ENCODE results near the gene CSNK1G1. TPM values are rescaled to one million over a fixed set of nuclear protein-coding genes. Genes with fewer than 3 reads are reported as not detected.
"Not testable (repeated sequence)": the region's sequence is repeated elsewhere in the genome, so short reads cannot be mapped to it uniquely, and the experiment has no call there.

Gene CSNK1G1
- 10 to 100 TPM; 24.9 to 25.4 TPM for total RNA-seq
- polyA plus RNA-seq, result 10 to 100 TPM; 14.8 to 16.6 (median 16.4) TPM
- 36.2 to 53.9 (median 47.3) reads per million in 6 experiments for total RNA-seq

GRCh38 chr15:64355944-64356709 lies at the start of gene CSNK1G1:
CSNK1G1 (minus strand) TSS chr15:64356173; CDS start chr15:64300499, 55,674 bp downstream.
- peak within 1 kb of the TSS; percentile 79 to 96 (median 93) for H3K27ac Mint-ChIP-seq
- DNase-seq, result peak; percentile 87 to 96 (median 93)
- H3K27me3 Mint-ChIP-seq, result no peaks in the 10 kb centered on the region
- ATAC-seq, result peak; percentile 97 to 98
- POLR2A ChIA-PET, result interaction anchor here (1.9 kb wide), 1 partner anchor 31 kb away, joined by 9 read pairs; the partner anchor contains the start of gene TRIP4
- peaks cover 13 to 24% (median 20%) of the 10 kb centered on the region in 4 donors for H3K4me1 Mint-ChIP-seq
- peak within 1 kb of the TSS; percentile 91 to 98 (median 94) for H3K4me3 Mint-ChIP-seq
- H3K9me3 Mint-ChIP-seq, result no peaks in the 10 kb centered on the region
- H3K36me3 Mint-ChIP-seq, result peaks cover 0 to 6% (median 0%) of the 10 kb centered on the region in 3 donors

- Mint-ChIP-seq H3K27me3 (no peaks in the 10 kb centered on the region), H3K27ac (peak overlapping the region in 1 of 10 donors; percentile 20), H3K9me3 (no peaks in the 10 kb centered on the region), H3K4me1 (no peaks in the 10 kb centered on the region), H3K36me3 (peaks cover 8 to 91% (median 20%) of the 10 kb centered on the region in 3 donors), H3K4me3 (no peak overlapping the region)
- ATAC-seq (no peak), DNase-seq (no peak)
- POLR2A ChIA-PET, result no interaction called here
Observed at GRCh38 chr15:64400583-64400982, 44.6 kb upstream of the CSNK1G1 start.

GRCh38 chr15:64398575-64398974 lies 42.6 kb upstream of the CSNK1G1 start:
- no peaks in the 10 kb centered on the region for H3K9me3 Mint-ChIP-seq
- peaks cover 8 to 92% (median 18%) of the 10 kb centered on the region in 3 donors for H3K36me3 Mint-ChIP-seq
- H3K4me1 Mint-ChIP-seq, result peaks cover 0 to 8% (median under 1%) of the 10 kb centered on the region in 4 donors
- H3K27me3 Mint-ChIP-seq, result no peaks in the 10 kb centered on the region
- POLR2A ChIA-PET, result interaction anchor here (0.6 to 0.7 kb wide), 2 partner anchors 10 to 28 kb away, joined by 4 to 5 read pairs; no protein-coding TSS in a partner anchor
- no peak for DNase-seq
- no peak for ATAC-seq
- H3K27ac Mint-ChIP-seq, result no peak overlapping the region
- no peak overlapping the region for H3K4me3 Mint-ChIP-seq

- Mint-ChIP-seq H3K4me3 (no peak overlapping the region), H3K9me3 (no peaks in the 10 kb centered on the region), H3K4me1 (peaks cover 0 to 11% (median 2%) of the 10 kb centered on the region in 4 donors), H3K27ac (peak overlapping the region in 1 of 10 donors; percentile 6), H3K36me3 (peaks cover 8 to 81% (median 18%) of the 10 kb centered on the region in 3 donors), H3K27me3 (no peaks in the 10 kb centered on the region)
- ATAC-seq (no peak), DNase-seq (no peak)
- POLR2A ChIA-PET, result interaction anchor here (1.0 kb wide), 1 partner anchor 9 kb away, joined by 3 read pairs; the partner anchor contains the start of gene TRIP4
Observed at GRCh38 chr15:64396789-64397188, 40.8 kb upstream of the CSNK1G1 start.

GRCh38 chr15:64392471-64392870 lies 36.5 kb upstream of the CSNK1G1 start:
- ATAC-seq, result not testable (repeated sequence)
- H3K36me3 Mint-ChIP-seq, result peaks cover 5 to 42% (median 12%) of the 10 kb centered on the region in 3 donors
- H3K4me3 Mint-ChIP-seq, result peak overlapping the region in 1 of 10 donors; percentile 38

GRCh38 chr15:64389036-64389435 lies 33.1 kb upstream of the CSNK1G1 start:
- Mint-ChIP-seq H3K9me3 (no peaks in the 10 kb centered on the region), H3K27ac (peak overlapping the region in 7 of 10 donors; percentile 15 to 72 (median 56)), H3K4me3 (peak overlapping the region; percentile 50 to 100 (median 80)), H3K4me1 (peaks cover 11 to 28% (median 20%) of the 10 kb centered on the region in 4 donors), H3K36me3 (peaks cover 0 to 12% (median 4%) of the 10 kb centered on the region in 3 donors), H3K27me3 (no peaks in the 10 kb centered on the region)
- DNase-seq (no peak), ATAC-seq (no peak)
- POLR2A ChIA-PET, result no interaction called here

More at GRCh38 chr15:64392471-64392870, 36.5 kb upstream of the CSNK1G1 start:
- Mint-ChIP-seq H3K4me1 (peaks cover 10 to 29% (median 19%) of the 10 kb centered on the region in 4 donors), H3K27ac (peak overlapping the region in 4 of 10 donors; percentile 9 to 90 (median 38))
- H3K27me3 Mint-ChIP-seq, H3K9me3 Mint-ChIP-seq, POLR2A ChIA-PET, DNase-seq: not testable (repeated sequence)

- H3K4me1 Mint-ChIP-seq, result peaks cover 11 to 22% (median 20%) of the 10 kb centered on the region in 4 donors
- H3K9me3 Mint-ChIP-seq, result no peaks in the 10 kb centered on the region
- H3K36me3 Mint-ChIP-seq, result peaks cover 0 to 4% (median 4%) of the 10 kb centered on the region in 3 donors
- H3K27me3 Mint-ChIP-seq, result no peaks in the 10 kb centered on the region
- POLR2A ChIA-PET, result interaction anchor here (0.6 to 1.9 kb wide), 14 partner anchors 9 to 506 kb away, joined by 3 to 32 read pairs (median 4); partner anchors contain the start of genes CIAO2A, CSNK1G1 and PPIB
- peak within 1 kb of the TSS; percentile 89 to 100 (median 99) for H3K4me3 Mint-ChIP-seq
- peak within 1 kb of the TSS; percentile 93 to 97 (median 95) for H3K27ac Mint-ChIP-seq
- DNase-seq, result peak; percentile 88 to 97 (median 96)
- peak; percentile 98 to 99 for ATAC-seq
Observed at GRCh38 chr15:64387562-64388168, 31.7 kb upstream of the CSNK1G1 start, which contains the start of gene TRIP4. TRIP4 (plus strand) TSS chr15:64387836; CDS start chr15:64387864, 28 bp downstream.

GRCh38 chr15:64386291-64386690 lies 30.3 kb upstream of the CSNK1G1 start:
- Mint-ChIP-seq H3K27ac (no peak overlapping the region), H3K9me3 (no peaks in the 10 kb centered on the region), H3K36me3 (peaks cover 0 to 4% (median 2%) of the 10 kb centered on the region in 3 donors), H3K4me1 (peaks cover 16 to 27% (median 26%) of the 10 kb centered on the region in 4 donors), H3K27me3 (no peaks in the 10 kb centered on the region), H3K4me3 (peak overlapping the region in 2 of 10 donors; percentile 26 to 39)
- ATAC-seq (no peak), DNase-seq (no peak)
- POLR2A ChIA-PET, result interaction anchor here (0.6 kb wide), 1 partner anchor 56 kb away, joined by 3 read pairs; no protein-coding TSS in a partner anchor

GRCh38 chr15:64383760-64384159 lies 27.8 kb upstream of the CSNK1G1 start:
- no peak overlapping the region for H3K4me3 Mint-ChIP-seq
- no peaks in the 10 kb centered on the region for H3K27me3 Mint-ChIP-seq
- no peak for DNase-seq
- H3K36me3 Mint-ChIP-seq, result peaks cover 0 to 4% (median 0%) of the 10 kb centered on the region in 3 donors
- peaks cover 15 to 26% (median 24%) of the 10 kb centered on the region in 4 donors for H3K4me1 Mint-ChIP-seq
- no peak for ATAC-seq
- H3K9me3 Mint-ChIP-seq, result no peaks in the 10 kb centered on the region
- POLR2A ChIA-PET, result no interaction called here
- no peak overlapping the region for H3K27ac Mint-ChIP-seq

- ATAC-seq (peak; percentile 100), DNase-seq (peak; percentile 81 to 94 (median 88))
- Mint-ChIP-seq H3K27me3 (no peaks in the 10 kb centered on the region), H3K4me3 (peak within 1 kb of the TSS; percentile 86 to 99 (median 94)), H3K36me3 (no peaks in the 10 kb centered on the region), H3K27ac (peak within 1 kb of the TSS; percentile 16 to 89 (median 69)), H3K4me1 (peaks cover 9 to 15% (median 13%) of the 10 kb centered on the region in 4 donors), H3K9me3 (no peaks in the 10 kb centered on the region)
- POLR2A ChIA-PET, result interaction anchor here (0.7 kb wide), 1 partner anchor 130 kb away, joined by 4 read pairs; no protein-coding TSS in a partner anchor
Observed at GRCh38 chr15:64381000-64381751, 25.2 kb upstream of the CSNK1G1 start, which contains the start of gene PCLAF. PCLAF (minus strand) TSS chr15:64381441; CDS start chr15:64381371, 70 bp downstream.

- Mint-ChIP-seq H3K4me1 (peaks cover 9 to 15% (median 13%) of the 10 kb centered on the region in 4 donors), H3K4me3 (peak overlapping the region; percentile 86 to 99 (median 94))
- H3K27me3 Mint-ChIP-seq, POLR2A ChIA-PET, H3K9me3 Mint-ChIP-seq, H3K36me3 Mint-ChIP-seq, DNase-seq, ATAC-seq, H3K27ac Mint-ChIP-seq: not testable (repeated sequence)
Observed at GRCh38 chr15:64380130-64380870, 24.3 kb upstream of the CSNK1G1 start.

All from naive thymus-derived CD8-positive, alpha-beta T cell (primary cell).